Bronchial epithelial cell (primary cell): ENCODE measurements around the gene S100A3. TPM values are rescaled to one million over a fixed set of nuclear protein-coding genes. Genes with fewer than 3 reads are reported as not detected.

ENCODE experiments used
- DNase-seq: peaks from one replicate; pipeline ENCODE4 v3.0.0-alpha.2; 2010; ENCODE audit warnings: low read depth
- FAIRE-seq: peaks from 2 replicates; lab custom pipeline; 2011; peaks lifted over from hg19 to GRCh38; lab: Jason Lieb, UNC
- H3K27me3 ChIP-seq: 2 replicates; pipeline ENCODE4 v1.5.1; 2011; ENCODE audit warnings: low read length; ENCODE audit not compliant: control insufficient read depth, insufficient read depth
- H3K36me3 ChIP-seq: 2 replicates; pipeline ENCODE4 v1.5.1; 2011; ENCODE audit warnings: low read length; ENCODE audit not compliant: control insufficient read depth, insufficient read depth
- H3K4me3 ChIP-seq: 2 replicates; pipeline ENCODE4 v1.5.1; 2011; ENCODE audit warnings: mild to moderate bottlenecking, low read depth, low read length, control low read depth
- CTCF ChIP-seq: IDR thresholded peaks from 2 replicates; pipeline ENCODE4 v1.5.1; 2011; ENCODE audit warnings: mild to moderate bottlenecking, moderate library complexity, low read length, control low read depth, inconsistent platforms; ENCODE audit not compliant: insufficient read depth, severe bottlenecking
- total RNA-seq: library from RNA; depleted of rRNA; stranded (reverse); fragments of >200 nt; gene quantifications from 2 replicates; pipeline ENCODE4 v1.2.1, GENCODE V29; 2014

The S100A3 gene
- total RNA-seq, 1 donor from 2014 or later = 26.6 TPM

- no peak for DNase-seq
- TF ChIP-seq CTCF = no peak
- Histone ChIP-seq H3K4me3 (no peak overlapping the region), H3K27me3 (no peaks in the 10 kb centered on the region), H3K36me3 (peaks cover 4% of the 10 kb centered on the region)
- FAIRE-seq = no peak
These were observed 4.5 kb downstream of the S100A3 start for GRCh38 chr1:153544453-153545066.

- no peak for FAIRE-seq
- DNase-seq = no peak
- Histone ChIP-seq H3K4me3 (no peak overlapping the region), H3K27me3 (no peaks in the 10 kb centered on the region), H3K36me3 (peaks cover 2% of the 10 kb centered on the region)
- no peak for TF ChIP-seq CTCF
These were observed 5.3 kb downstream of the S100A3 start for GRCh38 chr1:153543736-153544135.

DNA sequence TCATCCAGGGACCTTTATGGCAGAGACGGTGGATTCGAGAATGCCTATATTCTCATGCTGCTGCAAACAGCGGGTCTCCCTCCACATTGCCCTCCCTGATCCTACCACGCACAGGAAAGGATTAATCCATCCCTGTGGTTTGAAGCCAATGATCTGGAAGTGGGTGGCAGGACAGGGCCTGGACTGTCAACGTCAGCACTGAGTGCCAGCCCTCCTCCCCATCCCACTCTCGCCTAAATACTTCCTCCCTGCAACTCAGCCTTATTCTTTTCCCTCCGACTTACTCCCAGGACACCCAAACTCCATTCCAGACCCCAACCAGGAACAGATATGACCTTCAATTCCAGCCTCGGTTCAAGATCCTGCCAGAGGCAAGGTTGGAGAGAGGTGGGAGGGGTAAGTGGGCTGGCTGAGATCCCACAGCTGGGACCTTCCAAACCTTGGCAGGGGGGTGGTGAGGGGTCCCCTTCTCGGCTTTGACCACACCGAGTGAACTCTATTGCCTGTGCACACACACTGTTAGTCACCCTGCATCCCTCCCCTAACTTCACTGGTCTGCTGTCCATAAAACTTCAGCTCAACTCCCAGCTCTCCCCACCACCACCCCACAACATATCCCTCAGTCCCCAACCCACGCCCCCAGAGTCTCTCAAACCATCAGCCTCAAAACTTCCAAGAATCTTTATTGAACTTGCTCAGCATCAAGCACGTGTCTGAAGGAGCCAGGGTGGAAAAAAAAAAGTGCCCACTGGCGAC is 5.9 kb downstream of the S100A3 start:
- Histone ChIP-seq H3K27me3 (no peaks in the 10 kb centered on the region), H3K36me3 (peaks cover 2% of the 10 kb centered on the region), H3K4me3 (no peak overlapping the region)
- no peak for TF ChIP-seq CTCF
- FAIRE-seq (no peak), DNase-seq (no peak)

DNA sequence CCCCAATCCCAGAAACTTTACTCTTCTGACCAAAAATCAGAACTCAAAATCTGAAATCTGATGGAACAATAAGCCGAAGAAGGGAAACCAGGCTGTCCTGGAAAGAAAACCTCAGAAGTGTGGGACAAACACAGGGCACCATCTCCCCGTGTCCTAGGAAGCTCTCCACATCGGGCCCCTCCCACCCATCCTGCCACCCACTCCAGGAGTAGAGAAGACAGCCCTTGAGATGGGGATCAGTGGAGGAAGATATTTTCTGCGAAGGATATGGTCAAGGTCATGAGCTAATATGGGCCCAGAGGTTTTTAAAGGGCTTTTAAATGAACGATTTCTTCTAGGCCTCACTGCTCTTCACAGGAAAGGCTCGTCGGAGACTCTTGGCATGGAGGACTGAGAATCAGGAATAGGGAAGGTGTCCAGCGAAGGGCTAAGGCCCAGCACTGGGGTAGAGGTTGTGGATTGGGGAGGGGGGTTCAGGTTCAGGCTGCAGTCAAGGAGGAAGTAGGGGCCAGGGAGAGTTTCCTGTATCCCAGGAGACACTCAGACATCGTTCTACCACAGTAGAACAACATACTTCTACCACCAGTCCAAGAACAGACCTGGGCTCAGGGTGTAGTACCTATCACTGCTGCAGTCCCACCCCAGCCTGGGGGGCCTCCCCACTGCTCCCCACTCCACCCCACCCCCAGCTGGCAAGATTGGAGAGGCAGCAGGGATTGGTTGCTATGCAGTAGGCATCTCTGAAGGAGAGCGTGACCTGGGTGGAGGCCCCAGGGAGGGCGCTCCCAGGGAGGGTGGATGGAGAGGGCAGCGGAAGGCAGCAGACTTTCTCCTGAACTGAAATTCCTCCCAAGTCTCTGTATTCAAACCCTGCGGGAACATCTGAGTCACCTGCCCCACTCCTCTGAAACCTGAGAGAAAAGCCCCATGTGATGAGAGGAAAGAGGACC is 7.1 kb downstream of the S100A3 start:
- no peak overlapping the region for H3K4me3 ChIP-seq
- no peak for TF ChIP-seq CTCF
- H3K36me3 ChIP-seq = no peaks in the 10 kb centered on the region
- DNase-seq = no peak
- H3K27me3 ChIP-seq = no peaks in the 10 kb centered on the region
- FAIRE-seq = no peak

- H3K4me3 ChIP-seq = no peak within 1 kb of the TSS
- H3K27me3 ChIP-seq = no peaks in the 10 kb centered on the region
- no peak for TF ChIP-seq CTCF
- FAIRE-seq (no peak), DNase-seq (peak; percentile 71)
- H3K36me3 ChIP-seq = no peaks in the 10 kb centered on the region
These were observed 8.4 kb downstream of the S100A3 start, which contains the start of gene S100A5 for GRCh38 chr1:153540394-153541361. Gene S100A5 (minus strand): TSS chr1:153540934. CDS start chr1:153540191, 743 bp downstream.
